Skin epidermis (tissue), 12 donors: ENCODE data around the gene GIMAP2.

Source experiments
- H3K27ac ChIP-seq, 21 experiments: fragments of 200-600 bp; sonication (generic) in 11 of 21; one replicate each; pipeline ENCODE4 v1.5.0; 2020; ENCODE audit warnings: mild to moderate bottlenecking in 3 of 21, inconsistent platforms in 2 of 21, moderate library complexity in 2 of 21
- H3K4me3 ChIP-seq, 7 experiments: fragments of 200-600 bp; sonication (generic) in 2 of 7; one replicate each; pipeline ENCODE4 v1.5.0; 2020; ENCODE audit warnings: inconsistent platforms in 2 of 7, mild to moderate bottlenecking in 2 of 7, moderate library complexity in 1 of 7

GIMAP2 gene

DNA sequence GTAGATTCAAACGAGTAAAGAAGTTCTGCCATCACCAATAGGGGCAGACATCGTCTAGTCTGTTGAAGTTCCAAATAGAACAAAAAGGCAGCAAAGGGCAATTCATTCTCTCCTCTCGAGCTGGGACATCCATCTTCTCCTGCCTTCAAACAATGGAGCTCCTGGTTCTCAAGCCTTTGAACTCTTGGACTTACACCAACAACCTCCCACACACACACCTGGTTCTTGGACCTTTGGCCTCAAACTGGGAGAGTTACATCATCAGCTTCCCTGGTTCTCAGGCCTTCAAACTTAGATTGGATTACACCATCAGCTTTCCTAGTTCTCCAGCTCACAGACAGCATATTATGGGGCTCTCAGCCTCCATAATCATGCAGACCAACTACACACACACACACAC is 41.9 kb downstream of the GIMAP2 start:
- H3K4me3 ChIP-seq, result no peak overlapping the region
- H3K27ac ChIP-seq, result no peak overlapping the region

DNA sequence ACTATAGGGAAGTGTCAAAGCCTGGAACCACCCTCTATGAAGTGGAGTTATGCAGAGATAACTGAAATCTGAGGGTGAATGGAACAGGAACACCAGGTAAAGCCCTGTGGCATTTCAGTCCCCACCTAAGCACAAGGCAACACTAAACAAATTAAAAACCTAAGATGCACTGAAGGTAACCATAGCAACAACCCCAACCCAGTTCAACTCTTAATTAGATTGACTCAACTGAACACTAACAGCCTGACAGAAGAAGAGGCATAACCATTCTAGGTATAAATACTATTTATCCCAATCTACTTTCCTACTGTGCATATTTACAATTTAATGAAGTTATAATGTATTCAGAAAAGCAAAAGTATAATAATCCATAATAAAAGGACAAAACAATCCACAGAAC is 42.5 kb downstream of the GIMAP2 start:
- H3K27ac ChIP-seq, result no peak overlapping the region
- no peak overlapping the region for H3K4me3 ChIP-seq

DNA sequence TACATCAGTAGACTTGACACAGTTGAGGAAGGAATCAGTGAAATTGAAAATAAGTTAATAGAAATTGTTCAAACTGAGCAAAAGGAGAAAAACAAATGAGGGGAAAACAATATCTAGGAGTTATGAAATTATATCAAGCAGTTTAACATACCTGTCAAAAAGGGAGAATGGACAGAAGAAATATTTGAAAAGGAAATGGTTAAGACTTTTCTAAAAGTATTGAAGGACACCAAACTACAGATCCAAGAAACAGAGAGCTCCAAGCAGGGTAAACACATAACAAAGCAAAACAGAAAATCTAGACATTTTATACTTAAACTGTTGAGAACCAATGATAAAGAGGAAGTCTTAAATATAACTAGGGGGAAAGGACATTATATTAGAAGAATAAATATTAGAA is 43.1 kb downstream of the GIMAP2 start:
- no peak overlapping the region for H3K4me3 ChIP-seq
- H3K27ac ChIP-seq, result no peak overlapping the region

DNA sequence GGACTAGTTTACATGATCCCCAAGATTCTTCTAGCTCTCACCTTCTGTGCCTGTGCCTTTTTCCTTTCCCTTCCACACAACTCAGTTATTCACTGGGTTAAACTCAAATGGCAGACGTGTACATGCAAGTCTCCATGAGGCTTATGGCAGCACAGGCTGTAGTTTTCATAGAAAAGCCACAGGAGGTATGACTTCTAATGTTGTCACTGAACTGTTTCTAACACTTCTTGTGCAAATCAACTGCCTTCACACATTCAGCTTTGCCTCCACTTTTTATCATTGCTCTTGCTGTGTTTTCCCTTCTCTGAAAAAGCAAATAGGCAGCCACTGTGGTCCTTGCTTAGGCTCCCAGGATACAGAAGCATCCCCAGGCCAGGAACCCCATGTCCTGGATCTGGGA is 46.4 kb downstream of the GIMAP2 start:
- H3K27ac ChIP-seq, result peak overlapping the region in 6 of 21 experiments; percentile 2 to 69 (median 48)

DNA sequence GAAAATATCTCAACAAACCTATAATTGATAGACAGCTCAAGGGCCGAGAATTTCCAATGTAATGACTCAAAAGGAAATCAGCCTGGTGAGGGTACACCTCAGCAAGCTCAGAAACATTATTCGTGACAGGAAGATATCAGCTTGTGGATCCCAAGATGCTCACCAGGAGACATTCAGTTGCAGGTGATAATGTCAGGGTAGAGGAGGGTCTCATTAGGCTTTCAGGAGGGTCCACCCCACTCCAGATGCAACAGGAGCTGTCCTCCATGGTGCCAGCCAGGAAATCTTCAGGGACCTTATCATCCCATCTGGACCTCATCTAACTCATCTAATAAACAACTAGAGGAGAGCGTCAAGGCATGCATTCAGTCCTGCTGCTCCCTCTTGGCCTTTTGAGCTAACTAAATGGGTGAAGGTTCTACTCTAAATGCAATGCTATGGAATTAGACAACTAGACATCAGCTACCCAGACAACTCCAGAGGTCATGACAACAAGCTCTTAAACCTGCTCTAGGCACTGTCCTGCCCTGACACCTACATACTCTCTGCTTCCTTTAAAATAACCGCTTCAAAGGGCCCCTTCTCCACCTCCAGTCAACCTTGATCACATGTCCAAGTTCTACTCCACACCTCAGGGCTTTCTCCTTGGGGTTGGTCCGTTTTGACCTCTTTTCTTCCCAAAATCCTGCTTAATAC is 47.4 kb downstream of the GIMAP2 start:
- Histone ChIP-seq H3K4me3 (no peak overlapping the region), H3K27ac (peak overlapping the region in 3 of 21 experiments; percentile 5 to 69 (median 55))

More for the DNA sequence above, 46.4 kb downstream of the GIMAP2 start:
- no peak overlapping the region for H3K4me3 ChIP-seq

DNA sequence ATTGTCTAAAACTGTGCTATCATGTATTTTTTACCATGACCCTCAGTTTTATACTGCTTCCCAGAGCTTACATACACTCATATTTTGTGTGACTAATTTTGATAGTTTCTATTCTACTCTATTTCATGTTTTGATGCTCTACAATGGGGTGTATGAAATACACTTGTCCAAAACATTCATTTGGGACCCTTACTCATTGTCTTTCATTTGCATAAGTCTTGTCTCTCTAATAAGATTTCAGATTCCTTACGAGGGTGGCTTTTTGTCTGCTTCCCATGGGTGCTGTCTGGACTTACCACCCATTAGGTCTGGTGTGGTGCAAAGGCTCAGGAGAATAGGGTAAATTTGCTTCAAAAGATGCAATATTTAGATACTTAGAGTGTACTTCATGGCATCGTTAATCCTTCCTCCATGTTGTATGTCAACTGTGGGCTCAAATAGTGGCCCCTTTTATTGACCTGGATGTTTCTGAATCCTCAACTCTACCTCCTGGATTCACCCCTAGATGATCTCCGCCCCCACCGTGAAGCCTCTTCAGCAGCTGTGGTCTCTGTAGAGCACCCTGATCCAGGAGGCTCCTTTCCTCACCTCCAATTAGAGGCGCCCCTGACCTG is 48.1 kb downstream of the GIMAP2 start:
- Histone ChIP-seq H3K27ac (peak overlapping the region in 1 of 21 experiments; percentile 69), H3K4me3 (no peak overlapping the region)

DNA sequence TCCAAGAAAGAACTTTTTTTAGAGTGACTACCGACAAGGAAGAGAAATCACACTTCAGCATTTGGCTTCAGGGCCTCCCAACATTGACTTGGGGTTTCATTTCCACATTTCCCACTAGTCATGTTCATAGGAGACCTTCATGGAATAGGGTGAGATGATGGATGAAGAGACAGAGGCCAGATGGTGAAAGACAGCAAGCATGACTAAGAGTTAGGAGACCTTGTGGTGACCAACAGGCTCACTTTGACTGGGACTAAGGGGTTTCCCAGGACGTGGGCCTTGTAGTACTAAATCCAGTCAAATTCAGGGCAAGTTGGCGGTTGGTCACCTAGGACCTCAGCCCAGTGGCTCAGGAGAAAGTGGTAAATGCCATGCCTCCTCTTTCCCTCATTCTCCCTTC is 48.7 kb downstream of the GIMAP2 start:
- H3K4me3 ChIP-seq, result no peak overlapping the region

DNA sequence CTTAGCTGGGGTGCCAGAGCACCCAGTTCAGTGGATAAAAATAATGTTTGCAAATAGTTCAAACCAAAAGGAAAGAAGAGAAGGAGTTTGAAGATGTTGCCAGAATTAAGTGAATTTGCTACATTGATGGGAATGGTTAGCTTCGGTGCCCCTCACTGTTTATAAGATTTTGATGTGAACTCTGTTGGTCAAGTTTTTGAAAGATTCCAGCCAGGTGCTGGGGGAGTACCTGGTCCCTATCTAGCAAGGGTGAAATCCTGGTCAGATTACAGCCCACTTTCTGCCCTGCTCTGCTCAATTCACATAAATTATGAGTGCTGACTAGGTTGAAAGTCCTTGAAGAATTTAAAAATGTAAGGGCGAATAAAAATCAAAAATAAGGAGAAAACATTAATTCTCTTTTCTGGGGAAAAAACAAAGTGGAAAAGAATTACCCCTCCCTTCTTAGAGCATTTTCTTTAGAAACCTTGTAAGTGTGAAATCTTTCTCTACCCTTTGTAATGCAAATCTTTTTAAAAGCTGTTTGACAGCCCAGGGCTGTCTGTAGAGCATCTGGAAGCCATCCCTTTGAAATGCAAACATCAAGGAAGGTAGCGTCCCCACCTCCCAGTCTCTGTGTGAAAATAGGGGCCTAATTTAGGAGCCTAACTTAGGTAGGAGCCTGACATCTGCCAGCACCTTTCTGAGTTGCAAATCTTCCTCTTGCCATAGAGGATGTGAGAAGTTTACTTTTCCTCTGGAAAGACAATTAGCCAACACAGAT is 50.3 kb downstream of the GIMAP2 start:
- Histone ChIP-seq H3K27ac (peak overlapping the region in 7 of 21 experiments; percentile 6 to 97 (median 90)), H3K4me3 (no peak overlapping the region)

More for the DNA sequence above, 48.7 kb downstream of the GIMAP2 start:
- peak overlapping the region in 1 of 21 experiments; percentile 20 for H3K27ac ChIP-seq

DNA sequence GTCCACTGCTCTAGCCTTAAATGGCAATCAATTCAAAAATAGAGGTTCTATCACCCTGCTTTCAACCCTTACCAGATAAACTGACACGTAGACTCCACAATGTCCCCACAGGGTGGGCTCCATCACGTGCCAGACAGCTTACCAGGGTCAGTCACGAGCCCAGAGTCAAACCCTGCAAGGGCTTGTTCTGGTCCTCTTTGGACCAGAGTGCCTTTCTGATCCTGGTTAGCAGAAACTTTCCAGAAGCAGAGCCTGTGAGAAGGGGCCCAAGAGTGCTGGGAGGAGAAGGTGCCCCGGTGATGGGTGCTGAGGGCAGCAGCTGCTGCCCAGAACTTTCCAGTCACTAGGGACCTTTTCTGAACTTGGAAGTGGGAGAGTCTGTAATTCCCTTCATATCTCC is 51.4 kb downstream of the GIMAP2 start:
- Histone ChIP-seq H3K27ac (peak overlapping the region in 19 of 21 experiments; percentile 15 to 97 (median 83)), H3K4me3 (peak overlapping the region; percentile 23 to 54 (median 38))

DNA sequence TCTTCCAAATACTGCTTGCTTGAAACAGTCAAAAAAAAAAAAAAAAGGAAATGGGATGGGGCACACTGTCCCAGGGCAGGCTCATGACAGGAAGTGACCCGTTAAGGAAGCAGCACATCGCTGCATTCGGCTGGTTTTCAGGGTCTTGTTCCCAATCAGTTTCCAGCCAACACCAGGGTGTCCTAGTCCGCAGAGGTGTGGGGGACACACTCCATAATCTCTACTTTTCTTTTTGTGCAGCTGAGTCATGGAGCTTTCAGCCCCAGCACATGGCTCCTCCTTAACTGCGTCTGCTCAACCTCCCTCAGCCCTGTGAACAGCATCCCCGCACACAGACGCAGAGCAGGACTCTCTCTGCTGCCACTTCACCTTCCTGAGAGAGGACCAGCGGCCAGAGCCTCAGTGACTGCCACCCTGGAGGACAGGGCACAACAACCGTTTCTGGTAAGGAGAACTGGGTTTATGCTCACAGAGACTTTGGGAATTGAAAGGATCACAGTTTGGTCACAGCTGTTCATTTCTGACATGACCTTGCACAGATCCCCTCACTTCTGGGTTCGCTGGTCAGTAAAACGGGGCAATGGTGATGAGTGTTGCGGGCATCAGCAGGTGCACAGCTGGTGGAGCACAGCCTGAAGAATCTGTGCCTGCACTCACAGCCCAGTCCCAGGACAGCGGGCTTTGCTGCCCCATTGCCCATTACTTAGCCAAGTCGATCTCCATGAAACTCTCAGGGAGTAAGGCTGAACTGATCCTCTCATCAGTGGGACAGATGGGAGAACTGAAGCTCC is 52.0 kb downstream of the GIMAP2 start, which contains the start of gene GIMAP5:
Gene GIMAP5, plus strand, starts transcription at position 154 of the 791 bp plus-strand sequence. CDS start 3,467 bp downstream, outside the sequence.
- H3K4me3 ChIP-seq, result peak within 1 kb of the TSS; percentile 23 to 54 (median 38)
- peak within 1 kb of the TSS; percentile 42 to 97 (median 82) for H3K27ac ChIP-seq

DNA sequence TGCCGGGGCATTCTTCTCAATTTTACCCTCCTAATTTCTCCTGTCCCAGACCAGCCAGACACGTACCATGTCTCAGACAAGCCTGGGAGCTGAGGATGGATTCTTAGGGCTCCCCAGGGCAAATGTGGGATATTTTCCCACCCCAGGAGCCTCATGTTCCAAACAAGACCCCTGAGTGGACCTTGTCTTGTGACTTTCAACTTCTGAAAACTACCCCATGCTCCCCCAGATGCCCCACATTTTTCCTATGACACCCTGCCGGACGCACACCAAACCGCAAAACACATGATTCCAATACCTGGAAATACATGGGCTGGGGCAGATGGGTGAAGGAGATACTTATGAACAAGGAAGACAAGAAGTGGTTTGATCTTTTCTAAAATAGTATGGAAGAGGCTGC is 52.6 kb downstream of the GIMAP2 start:
- H3K27ac ChIP-seq, result peak overlapping the region; percentile 42 to 97 (median 82)
- H3K4me3 ChIP-seq, result peak overlapping the region; percentile 23 to 54 (median 38)

DNA sequence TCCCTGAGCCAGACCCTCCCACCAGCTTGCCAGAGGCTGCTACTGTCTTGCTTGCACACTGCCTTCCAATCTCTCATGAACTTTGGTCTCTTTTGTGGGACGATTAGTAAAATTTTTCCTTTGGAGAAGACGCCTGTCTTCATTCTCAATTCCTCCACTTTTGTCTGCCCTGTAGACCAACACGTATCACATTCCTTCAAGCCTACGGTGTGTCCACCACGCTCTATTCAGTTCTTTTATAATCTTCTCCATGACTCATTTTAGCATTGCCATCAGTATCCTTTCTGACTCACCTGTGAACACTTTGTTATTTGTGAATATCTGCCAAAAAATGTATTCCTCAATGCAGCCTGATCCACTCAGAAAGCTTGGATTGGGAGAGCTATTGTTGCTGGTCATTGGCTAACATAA is 53.1 kb downstream of the GIMAP2 start:
- H3K4me3 ChIP-seq, result peak overlapping the region; percentile 23 to 54 (median 38)
- peak overlapping the region; percentile 31 to 97 (median 82) for H3K27ac ChIP-seq

DNA sequence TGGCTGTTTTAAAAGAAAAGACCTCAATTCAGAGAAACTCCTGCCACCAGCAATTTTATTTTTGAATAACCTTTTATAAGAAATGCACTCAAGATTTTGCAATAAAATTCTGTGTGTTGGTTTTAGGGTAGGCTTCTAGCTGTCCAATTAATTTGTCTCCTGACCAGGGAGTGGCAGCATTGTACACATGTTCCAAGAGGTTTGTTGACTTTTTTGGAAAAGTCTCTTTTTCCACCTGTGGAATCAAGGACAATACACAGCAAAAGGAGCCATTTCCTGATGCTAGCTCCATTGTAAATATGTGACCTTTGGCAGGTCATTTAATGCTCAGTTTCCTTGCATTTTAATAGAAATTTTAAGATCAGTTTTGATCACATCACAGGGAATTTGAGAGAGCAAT is 53.5 kb downstream of the GIMAP2 start:
- H3K27ac ChIP-seq, result peak overlapping the region in 19 of 21 experiments; percentile 1 to 97 (median 82)
- H3K4me3 ChIP-seq, result peak overlapping the region; percentile 23 to 54 (median 38)

DNA sequence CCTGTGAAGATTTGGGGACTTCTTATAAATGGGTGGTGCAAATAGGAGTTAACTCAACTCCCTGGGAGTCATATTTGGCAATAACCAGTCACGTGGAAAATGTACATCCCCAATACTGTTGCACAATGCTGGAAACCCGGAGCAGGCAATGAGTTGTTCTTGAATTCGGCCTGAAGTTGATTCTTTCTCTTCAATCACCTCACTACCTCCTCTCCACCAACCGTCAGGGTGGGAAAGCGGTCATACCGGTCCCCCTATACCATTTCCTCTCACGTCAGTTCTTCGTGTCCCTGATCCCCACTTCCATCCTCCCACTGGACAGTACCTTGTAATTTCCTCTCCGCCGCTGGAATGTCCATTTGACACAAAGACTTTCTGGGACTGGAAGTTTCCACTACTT is 54.5 kb downstream of the GIMAP2 start:
- Histone ChIP-seq H3K4me3 (peak overlapping the region in 6 of 7 experiments; percentile 10 to 54 (median 38)), H3K27ac (peak overlapping the region in 14 of 21 experiments; percentile 1 to 97 (median 83))

DNA sequence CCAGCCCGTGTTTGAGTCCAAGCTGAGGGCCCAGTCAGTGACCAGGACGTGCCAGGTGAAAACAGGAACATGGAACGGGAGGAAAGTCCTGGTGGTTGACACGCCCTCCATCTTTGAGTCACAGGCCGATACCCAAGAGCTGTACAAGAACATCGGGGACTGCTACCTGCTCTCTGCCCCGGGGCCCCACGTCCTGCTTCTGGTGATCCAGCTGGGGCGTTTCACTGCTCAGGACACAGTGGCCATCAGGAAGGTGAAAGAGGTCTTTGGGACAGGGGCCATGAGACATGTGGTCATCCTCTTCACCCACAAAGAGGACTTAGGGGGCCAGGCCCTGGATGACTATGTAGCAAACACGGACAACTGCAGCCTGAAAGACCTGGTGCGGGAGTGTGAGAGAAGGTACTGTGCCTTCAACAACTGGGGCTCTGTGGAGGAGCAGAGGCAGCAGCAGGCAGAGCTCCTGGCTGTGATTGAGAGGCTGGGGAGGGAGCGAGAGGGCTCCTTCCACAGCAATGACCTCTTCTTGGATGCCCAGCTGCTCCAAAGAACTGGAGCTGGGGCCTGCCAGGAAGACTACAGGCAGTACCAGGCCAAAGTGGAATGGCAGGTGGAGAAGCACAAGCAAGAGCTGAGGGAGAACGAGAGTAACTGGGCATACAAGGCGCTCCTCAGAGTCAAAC is 56.9 kb downstream of the GIMAP2 start:
- peak overlapping the region in 7 of 21 experiments; percentile 6 to 61 (median 31) for H3K27ac ChIP-seq
- H3K4me3 ChIP-seq, result peak overlapping the region in 1 of 7 experiments; percentile 1
